HG02870 (cell line): ENCODE measurements around the gene DCAF5.

ENCODE experiments used
- ATAC-seq: cut with Tn5 transposase; IDR thresholded peaks from one replicate; pipeline ENCODE4 v1.9.1; 2021; ENCODE audit warnings: mild to moderate bottlenecking, moderate library complexity; ENCODE audit not compliant: unreplicated experiment

The DCAF5 gene

DNA sequence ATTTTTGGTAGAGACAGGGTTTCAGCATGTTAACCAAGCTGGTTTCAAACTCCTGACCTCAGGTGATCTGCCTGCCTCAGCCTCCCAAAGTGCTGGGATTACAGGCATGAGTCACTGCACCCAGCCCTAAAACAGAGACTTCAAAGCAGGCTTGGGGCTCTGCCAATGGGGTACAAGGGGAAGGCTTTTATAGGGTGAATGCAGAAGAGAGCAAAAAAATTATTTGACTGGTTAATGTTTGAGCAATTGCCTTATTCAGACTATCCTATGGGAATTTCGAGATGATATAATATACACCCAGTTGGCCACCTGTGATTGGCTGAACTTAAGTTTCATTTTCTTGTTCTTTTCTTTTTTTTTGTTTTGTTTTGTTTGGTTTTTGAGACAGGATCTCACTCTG, 142.3 kb downstream of the DCAF5 start:
- no peak for ATAC-seq

DNA sequence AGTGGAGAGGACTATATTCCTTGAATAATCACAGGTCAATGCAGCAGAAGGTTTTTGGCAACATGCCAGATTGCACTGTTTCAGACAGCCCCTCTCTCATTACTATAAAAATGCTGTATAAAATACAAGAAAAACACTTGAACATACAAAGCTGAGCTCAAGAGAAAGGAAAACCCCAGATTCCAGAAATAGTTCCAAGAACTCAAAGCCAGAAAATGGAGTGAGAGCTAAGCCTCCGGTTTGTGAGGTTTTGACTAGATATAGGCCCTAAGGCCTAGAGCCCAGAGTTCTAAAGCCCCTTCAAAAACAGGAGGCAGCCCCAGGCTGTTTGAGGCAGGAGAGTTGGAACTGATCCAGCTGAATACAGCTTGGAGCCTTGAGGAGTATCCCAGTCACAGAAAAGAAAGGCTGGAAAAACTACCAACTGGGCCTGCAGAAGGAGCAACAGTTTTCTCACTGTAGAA, 144.5 kb downstream of the DCAF5 start:
- ATAC-seq: no peak

GRCh38 chr14:69006346-69006745, 146.6 kb downstream of the DCAF5 start:
- no peak for ATAC-seq

GRCh38 chr14:69005432-69006148, 147.3 kb downstream of the DCAF5 start:
- no peak for ATAC-seq

GRCh38 chr14:69004731-69005431, 148.0 kb downstream of the DCAF5 start:
- no peak for ATAC-seq

DNA sequence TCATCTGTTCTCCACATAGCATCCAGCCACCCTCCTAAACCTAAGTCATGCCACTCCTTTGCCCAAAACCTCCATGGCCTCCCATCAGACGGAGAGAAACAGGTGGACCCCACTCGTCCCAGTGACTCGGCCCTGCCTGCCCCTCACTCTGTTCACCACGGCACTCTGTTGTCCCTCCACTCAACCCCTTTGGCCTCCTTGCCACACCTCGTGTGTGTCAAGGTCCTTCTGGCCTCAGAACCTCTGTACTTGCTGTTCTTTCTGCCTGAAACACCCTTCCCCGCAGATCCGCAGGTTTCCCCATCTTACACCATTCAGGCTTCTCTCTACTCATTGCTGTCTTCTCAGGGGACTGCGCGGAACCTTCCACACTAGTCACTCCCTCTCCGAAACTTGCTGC, 149.3 kb downstream of the DCAF5 start:
- no peak for ATAC-seq

- ATAC-seq: no peak
Measured at GRCh38 chr14:69002069-69002468, 150.8 kb downstream of the DCAF5 start.

GRCh38 chr14:69001375-69001774, 151.5 kb downstream of the DCAF5 start:
- ATAC-seq: no peak
